Measurements from ENCODE around the gene ATG10.

ATG10 gene

GRCh38 chr5:82276800-82277612 is 305.2 kb downstream of the ATG10 start:
- H3K36me3 ChIP-seq (ENCODE audit: insufficient read depth, low read length) = peaks cover 49% of the 10 kb centered on the region
- peak overlapping the region; percentile 93 for H3K4me2 ChIP-seq (ENCODE audit: low read length)
- peak overlapping the region; percentile 85 for H3K4me3 ChIP-seq (ENCODE audit: low read depth, low read length, poor library complexity, severe bottlenecking)
- no peaks in the 10 kb centered on the region for H4K20me1 ChIP-seq (ENCODE audit: insufficient read depth, low read length)
- no peak overlapping the region for H2AFZ ChIP-seq (ENCODE audit: low read length)
- peaks cover 16% of the 10 kb centered on the region for H3K79me2 ChIP-seq (ENCODE audit: insufficient read depth, low read length)
- H3K4me1 ChIP-seq (ENCODE audit: insufficient read depth, low read length, severe bottlenecking) = peaks cover 47% of the 10 kb centered on the region
- peak overlapping the region; percentile 52 for H3K27ac ChIP-seq (ENCODE audit: low read depth, low read length, poor library complexity, severe bottlenecking)
- TF ChIP-seq EZH2 (IDR thresholded peaks at IDR 0.05; ENCODE audit: borderline replicate concordance, low read length) (no peak), CTCF (IDR thresholded peaks at IDR 0.05; ENCODE audit: low read length) (no peak)
- no peaks in the 10 kb centered on the region for H3K27me3 ChIP-seq (ENCODE audit: insufficient read depth, low read length)
- peak overlapping the region; percentile 94 for H3K9ac ChIP-seq (ENCODE audit: low read length)
- H3K9me2 ChIP-seq (ENCODE audit: low read depth, low read length) = no peaks in the 10 kb centered on the region
- no peaks in the 10 kb centered on the region for H3K9me3 ChIP-seq (ENCODE audit: low read length)
- no peaks in the 10 kb centered on the region; the same call in none of the 2 replicates for H3F3A ChIP-seq (ENCODE audit: insufficient read depth, low read length)

- peaks cover 48% of the 10 kb centered on the region for H3K36me3 ChIP-seq (ENCODE audit: insufficient read depth, low read length)
- peak overlapping the region; percentile 52 for H3K27ac ChIP-seq (ENCODE audit: low read depth, low read length, poor library complexity, severe bottlenecking)
- H3K4me1 ChIP-seq (ENCODE audit: insufficient read depth, low read length, severe bottlenecking) = peaks cover 47% of the 10 kb centered on the region
- no peak overlapping the region for H2AFZ ChIP-seq (ENCODE audit: low read length)
- peak overlapping the region; percentile 94 for H3K9ac ChIP-seq (ENCODE audit: low read length)
- no peaks in the 10 kb centered on the region for H3K27me3 ChIP-seq (ENCODE audit: insufficient read depth, low read length)
- peak overlapping the region; percentile 85 for H3K4me3 ChIP-seq (ENCODE audit: low read depth, low read length, poor library complexity, severe bottlenecking)
- H4K20me1 ChIP-seq (ENCODE audit: insufficient read depth, low read length) = no peaks in the 10 kb centered on the region
- H3K9me3 ChIP-seq (ENCODE audit: low read length) = no peaks in the 10 kb centered on the region
- TF ChIP-seq EZH2 (IDR thresholded peaks at IDR 0.05; ENCODE audit: borderline replicate concordance, low read length) = no peak
- no peak for TF ChIP-seq CTCF (IDR thresholded peaks at IDR 0.05; ENCODE audit: low read length)
- H3K79me2 ChIP-seq (ENCODE audit: insufficient read depth, low read length) = peaks cover 16% of the 10 kb centered on the region
- H3K9me2 ChIP-seq (ENCODE audit: low read depth, low read length) = no peaks in the 10 kb centered on the region
- H3F3A ChIP-seq (ENCODE audit: insufficient read depth, low read length) = no peaks in the 10 kb centered on the region; the same call in none of the 2 replicates
- peak overlapping the region; percentile 93 for H3K4me2 ChIP-seq (ENCODE audit: low read length)
Observed at GRCh38 chr5:82277613-82277986, 305.8 kb downstream of the ATG10 start.

- peaks cover 42% of the 10 kb centered on the region for H3K4me1 ChIP-seq (ENCODE audit: insufficient read depth, low read length, severe bottlenecking)
- H3K9me2 ChIP-seq (ENCODE audit: low read depth, low read length) = no peaks in the 10 kb centered on the region
- no peaks in the 10 kb centered on the region for H4K20me1 ChIP-seq (ENCODE audit: insufficient read depth, low read length)
- peak within 1 kb of the TSS; percentile 85 for H3K4me3 ChIP-seq (ENCODE audit: low read depth, low read length, poor library complexity, severe bottlenecking)
- no peaks in the 10 kb centered on the region for H3K9me3 ChIP-seq (ENCODE audit: low read length)
- peak within 1 kb of the TSS; percentile 93 for H3K4me2 ChIP-seq (ENCODE audit: low read length)
- no peak for TF ChIP-seq CTCF (IDR thresholded peaks at IDR 0.05; ENCODE audit: low read length)
- no peaks in the 10 kb centered on the region for H3K27me3 ChIP-seq (ENCODE audit: insufficient read depth, low read length)
- peak within 1 kb of the TSS; percentile 52 for H3K27ac ChIP-seq (ENCODE audit: low read depth, low read length, poor library complexity, severe bottlenecking)
- H2AFZ ChIP-seq (ENCODE audit: low read length) = peak within 1 kb of the TSS; percentile 72; the same call in 1 of the 2 replicates
- peaks cover 16% of the 10 kb centered on the region for H3K79me2 ChIP-seq (ENCODE audit: insufficient read depth, low read length)
- peak within 1 kb of the TSS; percentile 94 for H3K9ac ChIP-seq (ENCODE audit: low read length)
- peaks cover 43% of the 10 kb centered on the region for H3K36me3 ChIP-seq (ENCODE audit: insufficient read depth, low read length)
- no peaks in the 10 kb centered on the region; the same call in none of the 2 replicates for H3F3A ChIP-seq (ENCODE audit: insufficient read depth, low read length)
Observed at GRCh38 chr5:82277987-82278710, 306.3 kb downstream of the ATG10 start, which contains the start of gene RPS23. Gene RPS23, minus strand, starts transcription at chr5:82278354. Its CDS starts 31 bp downstream, at chr5:82278323.

Data from OCI-LY1 (cell line).